Measurements from ENCODE around the gene TRIM7.

TRIM7 gene

DNA sequence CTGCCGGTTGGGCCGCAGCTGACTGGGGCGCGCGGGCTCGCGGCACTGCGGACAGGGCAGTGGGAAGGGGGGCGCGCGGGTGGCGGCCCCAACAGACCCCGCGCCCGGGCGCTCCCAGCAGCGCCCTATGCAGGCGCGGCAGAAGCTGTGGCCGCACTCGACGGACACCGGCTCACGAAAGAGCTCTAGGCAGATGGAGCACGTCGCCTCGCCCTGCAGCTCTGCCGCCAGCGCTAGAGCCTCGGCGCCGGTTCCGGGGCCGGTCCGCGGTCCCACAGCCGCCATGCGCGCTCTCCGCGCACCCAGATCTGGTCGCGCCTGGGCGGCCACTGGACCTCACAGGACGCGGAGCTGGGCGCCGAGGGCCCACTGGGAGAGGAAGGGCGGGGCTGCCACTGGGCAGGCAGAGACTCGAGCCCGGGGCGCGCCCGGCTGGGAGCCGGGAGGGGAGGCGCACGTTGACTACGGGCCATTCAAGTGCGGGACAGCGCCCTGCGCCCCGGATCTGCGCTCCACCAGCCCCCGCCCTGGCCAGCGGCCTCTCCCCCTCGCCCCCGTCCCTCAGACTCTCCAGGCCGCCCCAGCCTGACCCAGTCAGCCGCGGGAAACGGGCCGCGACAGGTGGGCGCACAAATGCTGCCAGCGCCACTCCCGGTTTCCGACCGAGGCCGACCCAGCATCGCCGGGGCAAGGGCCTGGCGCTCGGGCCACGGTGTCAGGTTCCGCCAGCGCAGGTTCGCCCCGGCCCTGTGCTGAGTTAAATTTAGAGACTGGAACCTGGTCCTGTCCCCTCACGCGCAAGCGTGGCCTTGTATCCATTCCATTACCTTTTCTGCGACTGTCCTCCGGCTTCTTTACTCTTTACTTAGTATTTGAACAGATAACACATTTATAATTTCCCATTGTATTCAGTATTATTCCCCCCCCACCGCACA lies at the start of gene TRIM7:
TRIM7 (minus strand) TSS at position 371 of the 935 bp plus-strand sequence; CDS start at position 285, 86 bp downstream.
- no peak for ATAC-seq

- no peak for ATAC-seq
Observed at GRCh38 chr5:181248277-181248676, 43.3 kb upstream of the TRIM7 start.

DNA sequence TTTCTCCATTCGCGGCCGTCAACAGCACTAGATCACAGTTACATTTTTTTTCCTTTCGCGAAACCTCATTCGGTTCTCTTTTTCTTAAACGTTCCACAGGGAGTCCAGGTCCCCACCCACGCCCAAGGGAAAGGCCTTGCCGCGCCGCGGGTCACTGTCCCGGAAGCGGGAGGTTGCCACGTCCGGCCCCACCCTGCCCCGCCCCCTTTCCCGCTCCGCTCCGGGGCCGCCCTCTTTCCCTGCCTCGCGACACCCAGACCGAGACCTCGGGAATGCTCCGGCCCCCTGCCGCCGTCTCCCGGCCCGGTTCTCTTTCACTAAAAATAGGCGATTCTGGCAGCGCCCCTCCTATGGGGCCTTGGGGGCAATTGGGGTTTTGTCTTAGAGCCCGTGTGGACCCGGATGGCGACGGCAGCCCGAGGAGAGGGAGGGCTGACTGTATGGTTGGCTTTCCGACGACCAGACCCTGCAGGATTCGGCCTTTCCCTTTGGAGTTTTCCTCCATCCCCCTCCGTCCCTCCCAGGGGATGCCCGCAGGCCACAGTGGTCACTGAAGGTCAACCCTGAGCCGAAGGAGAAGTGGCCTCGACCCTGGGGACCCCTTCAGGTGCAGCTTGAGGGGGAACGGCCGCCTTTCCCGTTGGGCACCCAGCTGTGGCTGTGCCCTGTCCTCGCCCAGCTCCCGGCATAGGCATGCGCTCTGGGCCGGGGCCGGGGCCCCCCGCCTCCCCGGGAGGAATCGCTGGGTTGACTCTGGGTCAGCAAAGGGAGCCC lies 41.5 kb upstream of the TRIM7 start:
- peak; percentile 27 to 29 for ATAC-seq

- no peak for ATAC-seq
Observed at GRCh38 chr5:181245427-181246275, 40.7 kb upstream of the TRIM7 start.

- ATAC-seq: peak; percentile 72 to 73
Observed at GRCh38 chr5:181243564-181244343, 38.8 kb upstream of the TRIM7 start, which contains the start of gene RACK1. Gene RACK1, minus strand, starts transcription at chr5:181243906. Its CDS starts 106 bp downstream, at chr5:181243800.

DNA sequence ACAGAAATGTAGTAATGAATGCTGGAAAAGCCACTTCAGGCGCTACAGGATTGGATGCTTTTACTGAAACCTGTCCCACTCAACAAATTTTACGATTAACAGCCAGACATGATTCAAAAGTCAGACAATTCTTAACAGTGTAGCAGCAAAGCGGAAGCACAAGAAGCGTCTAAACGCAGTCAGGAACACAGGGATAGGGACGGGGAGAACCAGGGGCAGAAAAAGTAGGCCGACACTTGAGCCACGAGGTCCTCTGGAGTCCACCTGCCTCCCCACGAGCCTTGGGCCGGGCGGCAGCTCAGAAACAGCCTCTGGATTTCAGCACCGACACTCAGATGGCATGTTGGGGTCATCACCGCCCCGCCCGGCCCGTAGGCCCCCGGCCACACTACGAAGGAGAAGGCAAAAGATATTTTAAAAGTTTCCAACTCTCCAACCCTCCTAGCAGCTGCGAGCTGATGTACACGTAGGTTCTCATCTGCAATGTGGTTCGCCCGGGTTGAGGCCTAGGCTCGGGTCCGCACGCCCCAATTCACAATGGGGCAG lies 38.1 kb upstream of the TRIM7 start:
- ATAC-seq: peak; percentile 0 to 4

DNA sequence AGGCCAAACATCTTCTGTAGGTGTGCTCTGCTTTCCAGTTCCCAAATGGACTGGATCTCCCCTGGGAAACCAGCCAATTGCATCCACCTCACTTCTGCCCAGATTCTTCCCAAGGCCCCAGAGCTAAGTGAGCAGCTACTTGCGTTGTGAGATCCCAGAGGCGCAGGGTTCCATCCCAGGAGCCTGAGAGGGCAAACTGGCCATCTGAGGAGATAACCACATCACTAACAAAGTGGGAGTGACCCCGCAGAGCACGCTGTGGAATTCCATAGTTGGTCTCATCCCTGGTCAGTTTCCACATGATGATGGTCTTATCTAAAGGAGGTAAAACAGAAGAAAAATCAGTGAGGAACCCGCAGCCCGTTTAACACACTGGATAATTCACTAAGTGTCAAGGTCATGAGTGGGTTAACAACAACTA lies 37.0 kb upstream of the TRIM7 start:
- ATAC-seq: no peak

GRCh38 chr5:181241393-181241975 lies 36.5 kb upstream of the TRIM7 start:
- ATAC-seq: peak; percentile 60 to 69

GRCh38 chr5:181239062-181239663 lies 34.2 kb upstream of the TRIM7 start:
- no peak for ATAC-seq

GRCh38 chr5:181237729-181238385 lies 32.9 kb upstream of the TRIM7 start:
- no peak for ATAC-seq

GRCh38 chr5:181236954-181237641 lies 32.1 kb upstream of the TRIM7 start:
- no peak for ATAC-seq

DNA sequence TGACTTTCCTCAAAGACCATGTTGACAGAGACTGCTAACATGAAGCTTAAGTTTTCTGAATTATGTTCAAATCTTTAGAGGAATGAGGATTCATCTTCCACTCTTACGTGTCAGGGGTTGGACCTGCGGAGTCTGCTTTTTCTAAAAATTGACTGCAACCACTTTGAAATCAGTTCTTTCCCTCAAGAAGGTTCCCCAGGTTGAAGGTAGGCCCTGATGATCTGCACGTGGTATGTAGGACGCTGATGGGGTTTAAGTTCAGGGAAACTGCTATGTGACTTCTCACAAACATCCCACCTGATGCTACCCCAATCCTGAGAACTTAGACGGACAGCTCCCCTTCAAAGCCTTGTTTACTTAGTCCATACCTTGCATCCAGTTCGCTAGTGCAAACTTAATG lies 31.5 kb upstream of the TRIM7 start:
- no peak for ATAC-seq

GRCh38 chr5:181235689-181236366 lies 30.8 kb upstream of the TRIM7 start:
- ATAC-seq: no peak

DNA sequence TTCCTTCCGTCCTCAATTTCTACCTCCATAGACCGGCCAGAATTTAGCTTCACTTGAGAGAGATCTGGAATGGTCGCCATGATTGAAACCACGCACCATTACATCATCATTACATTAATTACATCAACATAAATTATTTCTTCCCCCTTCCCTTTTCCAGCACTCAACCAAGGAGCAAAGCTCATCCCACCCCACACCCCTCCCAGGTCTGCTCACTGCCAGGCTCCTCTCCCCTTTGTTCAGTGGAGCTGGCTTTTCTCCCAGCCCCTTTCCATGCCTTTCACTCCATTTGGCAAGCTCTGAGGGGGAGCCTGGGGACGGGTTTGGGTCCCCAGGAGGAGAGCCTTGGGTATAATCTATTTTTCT lies 30.3 kb upstream of the TRIM7 start:
- no peak for ATAC-seq

DNA sequence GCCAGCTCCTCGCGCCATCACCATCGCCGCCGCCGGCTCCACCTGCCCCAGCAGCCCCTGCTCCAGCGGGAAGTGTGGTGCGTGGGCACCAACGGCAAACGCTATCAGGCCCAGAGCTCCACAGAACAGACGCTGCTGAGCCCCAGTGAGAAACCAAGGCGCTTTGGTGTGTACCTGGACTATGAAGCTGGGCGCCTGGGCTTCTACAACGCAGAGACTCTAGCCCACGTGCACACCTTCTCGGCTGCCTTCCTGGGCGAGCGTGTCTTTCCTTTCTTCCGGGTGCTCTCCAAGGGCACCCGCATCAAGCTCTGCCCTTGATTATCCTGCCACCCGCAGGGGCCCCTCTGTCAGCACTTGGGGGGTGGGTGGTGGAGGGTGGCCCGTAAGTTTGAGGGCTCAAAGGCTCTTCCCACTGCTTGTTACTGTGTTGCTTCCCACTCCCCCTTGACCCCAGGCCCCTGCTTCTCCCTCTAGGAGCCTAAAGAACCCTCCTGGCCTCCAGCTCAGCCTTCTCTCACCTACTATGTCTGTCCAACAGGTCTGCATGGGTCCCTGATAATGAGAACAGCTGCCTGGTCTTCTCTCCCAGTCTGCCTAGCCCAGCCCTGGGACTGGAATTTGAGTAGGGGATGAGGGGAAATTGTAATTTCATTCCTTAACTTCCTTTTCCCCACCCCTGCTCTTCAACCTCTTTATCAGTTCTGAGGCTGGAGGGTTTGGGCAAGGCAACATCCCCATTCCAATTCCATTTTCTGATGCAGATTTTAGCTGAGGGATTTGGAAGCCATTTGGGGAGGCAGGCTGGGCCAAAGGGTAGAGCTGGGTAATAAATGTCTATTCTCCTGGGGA lies 29.7 kb upstream of the TRIM7 start:
- ATAC-seq: no peak

DNA sequence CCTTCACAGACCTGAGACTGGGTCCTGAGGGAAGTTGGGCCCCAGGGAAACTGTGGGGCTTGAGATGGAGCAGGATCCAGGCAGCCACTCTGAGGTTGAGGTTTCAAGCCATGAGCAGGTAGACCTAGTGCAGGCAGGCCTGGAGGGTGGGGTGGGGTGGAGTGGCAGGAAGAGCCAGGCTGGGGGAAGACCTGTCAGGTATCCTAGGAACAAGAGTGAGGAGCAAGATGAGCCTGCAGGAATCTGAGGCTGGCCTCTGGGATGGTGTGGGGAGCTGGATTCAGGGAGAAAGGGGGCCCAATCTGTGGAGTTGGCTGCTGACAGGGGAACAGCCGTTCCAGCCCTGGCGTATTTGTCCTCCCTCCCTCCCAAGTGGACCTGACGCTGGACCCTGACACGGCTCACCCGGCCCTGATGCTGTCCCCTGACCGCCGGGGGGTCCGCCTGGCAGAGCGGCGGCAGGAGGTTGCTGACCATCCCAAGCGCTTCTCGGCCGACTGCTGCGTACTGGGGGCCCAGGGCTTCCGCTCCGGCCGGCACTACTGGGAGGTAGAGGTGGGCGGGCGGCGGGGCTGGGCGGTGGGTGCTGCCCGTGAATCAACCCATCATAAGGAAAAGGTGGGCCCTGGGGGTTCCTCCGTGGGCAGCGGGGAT lies 28.9 kb upstream of the TRIM7 start:
- ATAC-seq: no peak

DNA sequence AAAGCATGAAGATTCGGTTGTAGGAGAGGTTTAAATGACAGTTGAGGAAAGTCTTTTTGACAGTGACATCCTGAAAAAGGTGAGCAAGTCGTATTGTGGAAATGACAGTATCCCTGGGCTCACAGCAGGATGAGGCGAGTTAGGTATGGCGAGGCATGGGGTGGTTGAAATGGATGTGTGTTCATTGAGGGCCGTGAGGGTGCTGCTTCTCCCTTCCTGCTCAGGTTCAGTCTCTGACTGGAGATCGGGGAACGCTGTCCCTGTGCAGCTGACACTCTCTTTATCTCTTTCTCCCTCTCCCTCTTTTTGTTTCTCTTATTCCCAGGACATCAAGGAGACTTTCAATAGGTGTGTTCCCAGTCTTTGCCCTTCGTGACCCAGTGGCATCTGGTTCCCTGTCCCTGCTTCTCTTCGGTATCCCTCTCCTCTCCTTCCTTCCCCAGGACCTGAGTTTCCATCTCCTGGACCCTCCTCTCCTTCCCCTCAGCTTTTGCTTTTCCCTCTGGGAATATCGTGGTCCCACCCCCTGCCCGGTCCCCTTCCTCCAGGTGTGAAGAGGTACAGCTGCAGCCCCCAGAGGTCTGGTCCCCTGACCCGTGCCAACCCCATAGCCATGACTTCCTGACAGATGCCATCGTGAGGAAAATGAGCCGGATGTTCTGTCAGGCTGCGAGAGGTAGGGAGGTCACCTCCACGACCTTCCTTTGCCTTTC lies 28.2 kb upstream of the TRIM7 start:
- ATAC-seq: no peak
